K562 (cell line): Measurements from ENCODE around the gene RPL27A. TPM values are rescaled to one million over a fixed set of nuclear protein-coding genes. Genes with fewer than 3 reads are reported as not detected.

Experiments
- ATAC-seq: fragments of 200-7000 bp; cut with Tn5 transposase; 3 replicates; pipeline ENCODE4 v1.9.1; 2020; ENCODE audit warnings: moderate library complexity
- BruUV-seq: library from RNA; stranded (reverse); fragments of 400-500 nt; replicated peaks from 2 replicates; lab custom pipeline; 2021; lab: Mats Ljungman, UMichigan
- CTCF ChIA-PET: fragments of 300-600 bp; formaldehyde crosslinking; extraction: SDS; loops from one replicate; lab custom pipeline; 2021; ENCODE audit warnings: low intra/inter-chr PET ratio; lab: Yijun Ruan, JAX
- POLR2A ChIA-PET: fragments of 300-600, 350-650 bp; sonication (Branson Sonifier 250); formaldehyde crosslinking; extraction: SDS; loops from one replicate; lab custom pipeline; 2021; ENCODE audit warnings: antibody characterized with exemption, inconsistent platforms; lab: Yijun Ruan, JAX
- DNase-seq, 4 experiments: peaks; one replicate each; pipeline versions ENCODE4 v3.0.0 to v3.0.0-alpha.2; 2011 to 2018; ENCODE audit warnings: low spot score in 3 of 4, mixed read lengths in 3 of 4; ENCODE audit errors: extremely low read depth in 1 of 4
- FAIRE-seq: peaks from 2 replicates; lab custom pipeline; 2011; peaks lifted over from hg19 to GRCh38; lab: Jason Lieb, UNC
- H2AFZ ChIP-seq: 2 replicates; pipeline ENCODE4 v1.6.0; 2011; ENCODE audit warnings: low read depth, low read length, control low read depth, inconsistent platforms
- H3K27ac ChIP-seq: fragments of 200-600 bp; 3 replicates; pipeline ENCODE4 v1.8.0; 2011; ENCODE audit warnings: low read depth, mild to moderate bottlenecking, control low read depth, inconsistent platforms, low read length, moderate library complexity, mixed read lengths; ENCODE audit errors: extremely low read depth
- H3K27me3 ChIP-seq, 2 experiments: fragments of 300-600 bp in 1 of 2; 2 replicates in 1 of 2; 3 replicates in 1 of 2; pipeline versions ENCODE4 v1.6.0 to v1.8.0; 2011; ENCODE audit warnings: inconsistent platforms in 2 of 2, low read length in 2 of 2, mild to moderate bottlenecking in 1 of 2, mixed read lengths in 1 of 2, moderate library complexity in 1 of 2; ENCODE audit not compliant: control insufficient read depth in 2 of 2, insufficient read depth in 2 of 2
- H3K36me3 ChIP-seq: fragments of 300-600 bp; 3 replicates; pipeline ENCODE4 v1.8.0; 2011; ENCODE audit warnings: mild to moderate bottlenecking, low read length, inconsistent platforms; ENCODE audit not compliant: control insufficient read depth, insufficient read depth
- H3K4me1 ChIP-seq, 2 experiments: fragments of 200-600 bp in 1 of 2; replicated peaks in 1 of 2; 2 replicates in 1 of 2; 3 replicates in 1 of 2; pipeline versions ENCODE4 v1.5.1 to v1.8.0; 2011; ENCODE audit warnings: inconsistent platforms in 2 of 2, low read length in 2 of 2, mild to moderate bottlenecking in 1 of 2, mixed read lengths in 1 of 2, moderate library complexity in 1 of 2; ENCODE audit not compliant: control insufficient read depth in 2 of 2, insufficient read depth in 2 of 2
- H3K4me2 ChIP-seq: 2 replicates; pipeline ENCODE4 v1.6.1; 2011; ENCODE audit warnings: low read length, control low read depth, inconsistent platforms, mixed read lengths; ENCODE audit not compliant: insufficient read depth
- H3K4me3 ChIP-seq: fragments of 200-600 bp; sonication (generic), shearing (Covaris generic); 2 replicates; pipeline ENCODE4 v1.5.1; 2016; ENCODE audit warnings: control low read depth, inconsistent platforms
- H3K79me2 ChIP-seq: fragments of 200-600 bp; 3 replicates; pipeline ENCODE4 v1.8.0; 2011; ENCODE audit warnings: low read length, inconsistent platforms; ENCODE audit not compliant: control insufficient read depth, insufficient read depth
- H3K9ac ChIP-seq, 2 experiments: 2 replicates each; pipeline versions ENCODE4 v1.6.0 to v1.6.1; 2011; ENCODE audit warnings: low read depth in 2 of 2, low read length in 2 of 2, control low read depth in 1 of 2, inconsistent platforms in 1 of 2, mild to moderate bottlenecking in 1 of 2, mixed read lengths in 1 of 2; ENCODE audit not compliant: insufficient read depth in 1 of 2
- H3K9me1 ChIP-seq: one replicate; pipeline ENCODE4 v1.6.0; 2011; ENCODE audit warnings: inconsistent platforms, mild to moderate bottlenecking, low read length, moderate library complexity; ENCODE audit not compliant: control insufficient read depth, insufficient read depth
- H3K9me3 ChIP-seq: replicated peaks from 2 replicates; pipeline ENCODE4 v1.5.1; 2011; ENCODE audit warnings: low read depth, low read length, inconsistent platforms; ENCODE audit not compliant: control insufficient read depth, insufficient read depth
- H4K20me1 ChIP-seq: replicated peaks from 2 replicates; pipeline ENCODE4 v1.6.1; 2011; ENCODE audit warnings: low read length, inconsistent platforms, mixed read lengths; ENCODE audit not compliant: control insufficient read depth, insufficient read depth
- ATF1 ChIP-seq, 2 experiments: fragments of 450-650 bp in 1 of 2; IDR thresholded peaks; 2 replicates each; pipeline ENCODE4 v1.6.1; 2016; ENCODE audit warnings: missing compliant biosample characterization in 1 of 2, missing genetic modification characterization in 1 of 2
- ETV6 ChIP-seq, 3 experiments: fragments of 150-350 bp in 1 of 3; sonication (generic) in 1 of 3; formaldehyde crosslinking in 1 of 3; IDR thresholded peaks; 2 replicates each; pipeline versions ENCODE4 v1.6.1 to v1.8.0; 2014 to 2022; ENCODE audit warnings: borderline replicate concordance in 2 of 3, low read depth in 2 of 3, antibody characterized with exemption in 1 of 3, low read length in 1 of 3, mild to moderate bottlenecking in 1 of 3, missing genetic modification reagents in 1 of 3
- HDAC3 ChIP-seq: fragments of 450-650 bp; IDR thresholded peaks from 2 replicates; pipeline ENCODE4 v1.6.1; 2018; ENCODE audit warnings: borderline replicate concordance, mild to moderate bottlenecking, moderate library complexity; ENCODE audit not compliant: partially characterized antibody
- OTX1 ChIP-seq: fragments of 450-650 bp; formaldehyde crosslinking; IDR thresholded peaks from 2 replicates; pipeline ENCODE4 v1.4.0; 2022; ENCODE audit warnings: mild to moderate bottlenecking
- SIN3B ChIP-seq: fragments of 450-650 bp; IDR thresholded peaks from 2 replicates; pipeline ENCODE4 v1.6.1; 2017; ENCODE audit warnings: low read depth, mild to moderate bottlenecking, moderate library complexity
- ZZZ3 ChIP-seq: fragments of 450-650 bp; IDR thresholded peaks from 2 replicates; pipeline ENCODE4 v1.6.1; 2016; ENCODE audit warnings: antibody characterized with exemption, mild to moderate bottlenecking, moderate library complexity
- WGBS: fragments of 100-300 bp; shearing (Covaris generic); methylation state at CpG from one replicate; pipeline ENCODE4 v1.1.6; 2016; ENCODE audit warnings: low coverage, mixed read lengths; ENCODE audit not compliant: insufficient coverage; ENCODE audit errors: missing lambda C conversion rate; 5-methylcytosine and 5-hydroxymethylcytosine counted together
- in situ Hi-C: fragments of 300-500 bp; cut with MboI; formaldehyde crosslinking; loops from 4 replicates; pipeline ENCODE4 v1.15.0; 2018; ENCODE audit warnings: inconsistent platforms, mixed read lengths
- intact Hi-C: fragments of 100-400 bp; cut with micrococcal nuclease; formaldehyde crosslinking; loops from 2 replicates; pipeline ENCODE4 v1.14.2; 2022
- polyA plus RNA-seq, 8 experiments: library from polyadenylated mRNA; depleted of rRNA in 4 of 8; stranded (reverse) in 5 of 8; unstranded in 3 of 8; fragments of >200 nt; fragmentation: Nextera tagmentation in 2 of 8; fragmentation: Illumina TruSeq in 1 of 8; extraction: Ambion mirVana in 2 of 8; extraction: Trizol in 1 of 8; gene quantifications; 2 replicates each; pipeline versions ENCODE4 v1.2.1 to v1.2.3, GENCODE V29; 2011 to 2014; ENCODE audit warnings: inconsistent platforms in 1 of 8, missing spikeins in 1 of 8
- total RNA-seq, 7 experiments: library from RNA; depleted of rRNA in 6 of 7; stranded (reverse); fragments of >200 nt in 6 of 7; fragmentation: Illumina TruSeq in 2 of 7; extraction: Trizol in 2 of 7; gene quantifications; 2 replicates each; pipeline versions ENCODE4 v1.2.1 to v1.2.3, GENCODE V29; 2011 to 2021; ENCODE audit warnings: low replicate concordance in 1 of 7
- TF ChIP-seq, protein P1 (sequence below): fragments of 450-650 bp; conservative IDR thresholded peaks from 2 replicates; pipeline ENCODE4 v1.6.1; 2016; ENCODE audit warnings: missing genetic modification characterization, low read depth, mild to moderate bottlenecking, missing compliant biosample characterization, moderate library complexity
- TF ChIP-seq, protein P2 (sequence below): sonication (generic); formaldehyde crosslinking; IDR thresholded peaks from 2 replicates; pipeline ENCODE4 v1.8.0; 2023; ENCODE audit warnings: mild to moderate bottlenecking, missing genetic modification reagents

RPL27A gene
- total and polyA plus RNA-seq, 9 of the 15 experiments (the other 6 are each of a cell fraction or from before 2014, with no cell fraction given), result 790 to 4,241 (median 2,267) TPM

DNA sequence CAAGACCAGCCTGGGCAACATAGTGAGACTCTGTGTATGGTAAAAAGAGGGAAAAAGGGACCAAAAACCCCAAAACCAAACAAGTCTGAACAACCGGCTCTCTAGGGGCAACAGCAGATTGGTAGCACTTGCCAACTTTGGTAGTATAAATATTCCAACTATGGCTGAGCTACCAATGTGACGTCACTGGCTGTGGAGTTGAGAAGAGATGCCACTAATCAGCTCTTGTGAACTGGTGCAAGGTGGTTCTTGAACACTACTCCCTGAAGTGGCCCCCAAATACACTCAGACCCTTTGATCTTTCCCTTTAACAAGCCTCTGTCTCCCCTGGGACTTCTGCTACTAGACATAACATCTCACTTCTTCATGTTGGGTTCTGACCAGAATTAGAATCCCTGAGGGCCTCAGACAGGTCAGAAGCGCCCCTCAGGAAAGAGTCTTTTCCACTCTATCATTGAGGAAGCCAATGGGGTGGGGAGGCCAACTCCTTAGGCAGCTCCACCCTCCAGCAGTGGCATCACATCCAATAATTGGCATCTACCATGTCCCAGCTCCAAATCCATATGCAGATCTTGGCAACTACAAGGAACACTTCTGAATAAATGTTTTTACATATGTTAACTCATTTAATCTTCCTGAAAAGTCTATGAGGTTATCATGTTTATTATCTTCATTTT, 49.2 kb downstream of the RPL27A start:
- TF ChIP-seq ATF1 (CRISPR knock-in tag; IDR thresholded peaks at IDR 0.05), result no peak
- peak; percentile 47; the same call in 1 of the 2 replicates for TF ChIP-seq ATF1 (tag; IDR thresholded peaks at IDR 0.05)
- TF ChIP-seq, protein P1, sequence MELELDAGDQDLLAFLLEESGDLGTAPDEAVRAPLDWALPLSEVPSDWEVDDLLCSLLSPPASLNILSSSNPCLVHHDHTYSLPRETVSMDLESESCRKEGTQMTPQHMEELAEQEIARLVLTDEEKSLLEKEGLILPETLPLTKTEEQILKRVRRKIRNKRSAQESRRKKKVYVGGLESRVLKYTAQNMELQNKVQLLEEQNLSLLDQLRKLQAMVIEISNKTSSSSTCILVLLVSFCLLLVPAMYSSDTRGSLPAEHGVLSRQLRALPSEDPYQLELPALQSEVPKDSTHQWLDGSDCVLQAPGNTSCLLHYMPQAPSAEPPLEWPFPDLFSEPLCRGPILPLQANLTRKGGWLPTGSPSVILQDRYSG (tag), result no peak
- intact Hi-C loops (loop anchor here (10.0 kb wide), 1 partner anchor 127 kb away; no protein-coding TSS in a partner anchor), in situ Hi-C loops (no loop called here)
- DNase-seq, result no peak
- Histone ChIP-seq H3K9ac (no peak overlapping the region), H4K20me1 (no peaks in the 10 kb centered on the region), H3K27ac (no peak overlapping the region), H3K4me3 (no peak overlapping the region), H2AFZ (no peak overlapping the region), H3K9me3 (no peaks in the 10 kb centered on the region), H3K4me1 (peaks cover 7 to 10% of the 10 kb centered on the region in 2 experiments; a peak in 4 of 5 replicates), H3K27me3 (peaks cover 6 to 30% of the 10 kb centered on the region in 2 experiments; a peak in 4 of 5 replicates), H3K79me2 (no peaks in the 10 kb centered on the region), H3K36me3 (no peaks in the 10 kb centered on the region), H3K4me2 (no peak overlapping the region), H3K9me1 (no peaks in the 10 kb centered on the region)
- 17% methylated on average over 3 of the region's 3 CpGs for WGBS
- ATAC-seq, result no peak
- CTCF ChIA-PET, result no interaction called here
- POLR2A ChIA-PET, result no interaction called here
- no peak for FAIRE-seq
- no TSS peak for BruUV-seq

DNA sequence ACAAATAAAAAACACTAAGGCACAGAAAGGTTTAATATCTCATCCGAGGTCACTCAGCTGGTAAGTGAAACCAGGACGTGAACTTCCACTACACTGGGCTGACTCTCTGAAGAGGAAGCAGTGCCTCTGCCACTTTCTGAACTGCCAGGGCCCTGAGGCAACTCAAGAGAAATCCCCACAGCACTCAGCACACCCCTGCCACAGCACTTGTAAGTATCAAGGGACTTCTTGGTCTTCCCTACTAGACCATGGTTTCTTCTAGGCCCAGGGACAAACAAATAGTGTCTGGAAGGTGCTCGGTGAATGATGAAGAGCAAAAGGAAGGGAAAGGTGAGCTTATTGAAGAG, 49.7 kb downstream of the RPL27A start:
- no peak for FAIRE-seq
- BruUV-seq, result no TSS peak
- no peaks in the 10 kb centered on the region for H3K79me2 ChIP-seq
- no peak for TF ChIP-seq ATF1 (CRISPR knock-in tag; IDR thresholded peaks at IDR 0.05)
- TF ChIP-seq ATF1 (tag; IDR thresholded peaks at IDR 0.05), result no peak
- TF ChIP-seq SIN3B, result no peak
- no peak for TF ChIP-seq HDAC3
- TF ChIP-seq ETV6 (IDR thresholded peaks at IDR 0.05; ENCODE audit: borderline replicate concordance in 1 of 2, low read depth in 2 of 2, low read length in 1 of 2), result no peak
- no peak for TF ChIP-seq ETV6 (CRISPR knock-in tag; IDR thresholded peaks at IDR 0.05; ENCODE audit: borderline replicate concordance)
- TF ChIP-seq ZZZ3, result no peak
- TF ChIP-seq OTX1 (CRISPR knock-in tag), result no peak
- TF ChIP-seq, protein P2, sequence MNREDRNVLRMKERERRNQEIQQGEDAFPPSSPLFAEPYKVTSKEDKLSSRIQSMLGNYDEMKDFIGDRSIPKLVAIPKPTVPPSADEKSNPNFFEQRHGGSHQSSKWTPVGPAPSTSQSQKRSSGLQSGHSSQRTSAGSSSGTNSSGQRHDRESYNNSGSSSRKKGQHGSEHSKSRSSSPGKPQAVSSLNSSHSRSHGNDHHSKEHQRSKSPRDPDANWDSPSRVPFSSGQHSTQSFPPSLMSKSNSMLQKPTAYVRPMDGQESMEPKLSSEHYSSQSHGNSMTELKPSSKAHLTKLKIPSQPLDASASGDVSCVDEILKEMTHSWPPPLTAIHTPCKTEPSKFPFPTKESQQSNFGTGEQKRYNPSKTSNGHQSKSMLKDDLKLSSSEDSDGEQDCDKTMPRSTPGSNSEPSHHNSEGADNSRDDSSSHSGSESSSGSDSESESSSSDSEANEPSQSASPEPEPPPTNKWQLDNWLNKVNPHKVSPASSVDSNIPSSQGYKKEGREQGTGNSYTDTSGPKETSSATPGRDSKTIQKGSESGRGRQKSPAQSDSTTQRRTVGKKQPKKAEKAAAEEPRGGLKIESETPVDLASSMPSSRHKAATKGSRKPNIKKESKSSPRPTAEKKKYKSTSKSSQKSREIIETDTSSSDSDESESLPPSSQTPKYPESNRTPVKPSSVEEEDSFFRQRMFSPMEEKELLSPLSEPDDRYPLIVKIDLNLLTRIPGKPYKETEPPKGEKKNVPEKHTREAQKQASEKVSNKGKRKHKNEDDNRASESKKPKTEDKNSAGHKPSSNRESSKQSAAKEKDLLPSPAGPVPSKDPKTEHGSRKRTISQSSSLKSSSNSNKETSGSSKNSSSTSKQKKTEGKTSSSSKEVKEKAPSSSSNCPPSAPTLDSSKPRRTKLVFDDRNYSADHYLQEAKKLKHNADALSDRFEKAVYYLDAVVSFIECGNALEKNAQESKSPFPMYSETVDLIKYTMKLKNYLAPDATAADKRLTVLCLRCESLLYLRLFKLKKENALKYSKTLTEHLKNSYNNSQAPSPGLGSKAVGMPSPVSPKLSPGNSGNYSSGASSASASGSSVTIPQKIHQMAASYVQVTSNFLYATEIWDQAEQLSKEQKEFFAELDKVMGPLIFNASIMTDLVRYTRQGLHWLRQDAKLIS (CRISPR knock-in tag), result no peak

More for the DNA sequence above, 49.7 kb downstream of the RPL27A start:
- ATAC-seq (no peak), DNase-seq (no peak)
- CTCF ChIA-PET, result no interaction called here
- H3K9ac ChIP-seq, result no peak overlapping the region
- POLR2A ChIA-PET, result no interaction called here
- no peaks in the 10 kb centered on the region for H3K36me3 ChIP-seq
- WGBS, result 10% methylated on average over 3 of the region's 3 CpGs
- no peak overlapping the region for H3K4me2 ChIP-seq
- no peak overlapping the region for H2AFZ ChIP-seq
- no peaks in the 10 kb centered on the region for H3K9me3 ChIP-seq
- H3K4me1 ChIP-seq, result peaks cover 7 to 10% of the 10 kb centered on the region in 2 experiments; a peak in 4 of 5 replicates
- H3K27ac ChIP-seq, result no peak overlapping the region
- H3K9me1 ChIP-seq, result no peaks in the 10 kb centered on the region
- no peak overlapping the region for H3K4me3 ChIP-seq
- H3K27me3 ChIP-seq, result peaks cover 6 to 27% of the 10 kb centered on the region in 2 experiments; a peak in 4 of 5 replicates
- H4K20me1 ChIP-seq, result no peaks in the 10 kb centered on the region
- intact Hi-C loops, result loop anchor here (10.0 kb wide), 1 partner anchor 127 kb away; no protein-coding TSS in a partner anchor
- in situ Hi-C loops, result no loop called here
